NCI-H146 treated with DMSO at 0.1 percent for 48 hours (cell line): Measurements from ENCODE around the gene DRAXIN.

Source experiments
- DNase-seq: peaks from one replicate; lab custom pipeline; 2025; ENCODE audit not compliant: unreplicated experiment; lab: John Stamatoyannopoulos, UW

Gene DRAXIN

DNA sequence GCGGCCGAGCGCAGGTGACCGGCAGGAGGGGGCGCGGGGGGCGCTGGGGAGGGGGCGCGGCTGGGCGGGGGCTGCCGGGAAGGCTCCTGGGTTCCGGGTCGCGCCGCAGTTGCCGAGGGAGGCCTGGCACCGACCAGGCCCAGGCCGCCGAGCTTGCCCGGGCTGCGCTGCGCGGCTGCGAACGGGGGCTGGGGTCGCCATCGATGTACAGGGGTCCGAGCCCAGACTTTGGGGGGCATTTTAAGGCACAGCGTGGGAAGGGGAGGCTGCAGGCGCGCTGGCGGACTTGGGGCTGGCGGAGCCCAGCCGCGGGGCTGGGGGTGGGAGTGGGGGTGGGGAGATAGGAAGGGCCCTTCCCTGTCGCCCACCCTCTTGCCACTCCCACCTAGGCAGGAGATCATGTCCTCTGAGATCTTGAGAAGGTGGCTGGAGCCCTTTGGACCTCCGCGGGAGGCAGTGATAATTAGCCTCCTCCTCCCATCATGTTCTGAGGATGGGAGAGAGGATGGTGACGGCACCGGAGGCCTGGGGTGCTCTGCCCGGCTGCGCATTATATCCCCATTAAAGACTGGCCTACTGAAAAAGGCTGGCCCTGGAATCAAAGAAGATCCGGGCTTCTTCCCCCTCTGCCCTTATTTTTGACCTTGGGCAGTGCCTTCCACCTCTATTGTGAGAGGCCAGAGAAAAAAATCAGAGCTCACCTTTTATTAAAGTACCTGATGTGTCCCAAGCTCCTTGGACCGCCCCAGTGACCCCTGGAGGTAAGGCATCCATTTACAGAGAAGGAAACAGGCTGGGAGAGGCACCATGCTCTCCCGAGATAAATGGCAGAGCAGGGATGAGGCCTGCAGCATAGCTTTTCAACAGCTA lies 36.3 kb upstream of the DRAXIN start:
- DNase-seq: no peak

DNA sequence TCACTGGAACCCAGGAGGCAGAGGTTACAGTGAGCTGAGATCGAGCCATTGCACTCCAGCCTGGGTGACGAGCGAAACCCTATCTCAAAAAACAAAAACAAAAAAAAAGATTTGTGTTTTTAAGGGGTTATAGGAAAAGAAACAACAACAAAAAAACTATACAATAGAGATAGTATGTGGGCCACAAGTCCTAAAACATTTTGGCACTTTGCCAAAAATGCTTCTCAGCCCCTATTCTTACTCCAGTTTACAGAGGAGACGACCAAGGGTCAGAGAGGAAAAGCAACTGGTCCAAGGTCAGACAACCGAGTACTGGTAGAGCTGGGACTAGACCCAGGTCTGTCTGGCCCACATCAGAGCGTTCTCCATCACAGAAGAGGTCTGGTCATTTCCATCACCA lies 33.9 kb upstream of the DRAXIN start:
- no peak for DNase-seq

DNA sequence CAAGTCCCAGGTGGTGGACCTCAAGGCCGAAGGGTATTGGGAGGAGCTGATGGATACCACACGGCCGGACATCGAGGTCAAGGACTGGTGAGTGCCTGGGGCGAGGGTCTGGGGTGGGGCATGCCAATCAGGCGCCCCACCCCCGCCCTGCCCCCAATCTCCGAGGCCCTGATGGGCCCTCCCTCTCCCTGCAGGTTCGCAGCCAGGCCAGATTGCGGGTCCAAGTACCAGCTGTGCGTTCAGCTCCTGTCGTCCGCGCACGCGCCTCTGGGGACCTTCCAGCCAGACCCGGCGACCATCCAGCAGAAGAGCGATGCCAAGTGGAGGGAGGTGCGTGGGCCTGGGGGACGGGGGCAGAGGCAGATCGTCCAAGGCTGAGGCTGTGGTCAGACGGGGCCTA lies 33.0 kb upstream of the DRAXIN start:
- DNase-seq: no peak

DNA sequence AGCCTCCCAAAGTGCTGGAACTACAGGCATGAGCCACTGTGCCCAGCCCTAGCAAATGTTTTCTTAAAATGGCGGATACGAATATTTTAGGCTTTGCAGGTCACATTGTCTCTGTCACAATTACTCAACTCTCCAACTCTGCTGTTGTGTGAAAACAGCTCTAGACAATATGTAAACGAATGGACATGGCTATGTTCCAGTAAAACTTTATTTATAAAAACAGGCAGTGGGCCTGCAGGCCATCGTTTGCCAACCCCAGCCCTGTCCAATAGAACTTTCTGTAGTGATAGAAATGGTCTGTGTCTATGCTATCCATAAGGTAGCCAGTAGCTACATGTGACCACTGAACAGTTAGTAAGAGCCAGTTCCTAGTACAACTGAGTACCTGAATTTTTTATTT lies 31.8 kb upstream of the DRAXIN start:
- no peak for DNase-seq

DNA sequence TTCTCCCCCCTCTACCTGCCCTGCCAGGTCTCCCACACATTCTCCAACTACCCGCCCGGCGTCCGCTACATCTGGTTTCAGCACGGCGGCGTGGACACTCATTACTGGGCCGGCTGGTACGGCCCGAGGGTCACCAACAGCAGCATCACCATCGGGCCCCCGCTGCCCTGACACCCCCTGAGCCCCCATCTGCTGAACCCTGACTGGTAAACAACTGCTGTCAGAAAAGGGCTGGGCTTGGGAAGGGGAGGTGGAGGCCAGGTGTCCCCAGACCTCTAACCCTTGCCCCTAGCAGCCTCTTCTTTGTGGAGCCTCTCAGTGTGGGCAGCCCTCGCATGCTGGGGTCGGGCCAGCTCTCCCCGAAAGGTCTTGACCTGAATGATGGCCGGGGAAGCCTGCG lies 30.4 kb upstream of the DRAXIN start:
- DNase-seq: no peak

DNA sequence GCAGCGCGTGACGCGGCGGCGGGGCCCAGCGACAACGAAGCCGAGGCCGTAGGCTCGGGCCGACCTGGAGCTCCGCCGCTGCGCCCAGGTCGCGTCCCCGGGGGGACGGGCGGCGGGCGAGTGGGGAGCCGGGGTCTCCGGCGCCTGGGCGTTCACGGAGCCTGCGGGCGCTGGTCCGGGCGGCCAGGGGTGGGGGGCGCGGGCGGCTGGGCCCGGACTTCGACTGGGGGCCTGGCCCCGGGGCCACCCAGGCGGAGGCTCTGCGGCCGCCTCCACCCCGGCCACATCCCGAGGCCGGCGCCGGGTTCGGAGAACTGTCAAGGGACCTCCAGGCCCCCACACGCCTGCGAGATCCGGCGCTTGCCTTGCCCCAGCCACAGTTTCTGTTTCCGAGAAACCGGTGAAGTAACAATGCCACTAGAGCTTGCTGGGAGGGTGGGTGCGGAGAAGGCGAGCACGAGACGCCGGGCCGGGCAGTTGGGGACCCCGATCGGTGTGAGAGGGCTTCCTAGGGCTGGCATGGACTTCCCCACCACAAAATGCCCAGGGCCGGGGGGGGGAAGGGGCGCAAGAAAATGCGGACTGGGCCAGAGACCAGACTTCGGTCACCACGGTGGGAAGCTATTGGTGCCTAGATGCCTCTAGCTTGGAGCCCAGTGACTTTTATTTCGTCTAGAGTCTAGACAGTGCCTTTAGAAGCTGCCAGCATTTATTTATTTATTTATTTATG lies 27.0 kb upstream of the DRAXIN start:
- DNase-seq: no peak

DNA sequence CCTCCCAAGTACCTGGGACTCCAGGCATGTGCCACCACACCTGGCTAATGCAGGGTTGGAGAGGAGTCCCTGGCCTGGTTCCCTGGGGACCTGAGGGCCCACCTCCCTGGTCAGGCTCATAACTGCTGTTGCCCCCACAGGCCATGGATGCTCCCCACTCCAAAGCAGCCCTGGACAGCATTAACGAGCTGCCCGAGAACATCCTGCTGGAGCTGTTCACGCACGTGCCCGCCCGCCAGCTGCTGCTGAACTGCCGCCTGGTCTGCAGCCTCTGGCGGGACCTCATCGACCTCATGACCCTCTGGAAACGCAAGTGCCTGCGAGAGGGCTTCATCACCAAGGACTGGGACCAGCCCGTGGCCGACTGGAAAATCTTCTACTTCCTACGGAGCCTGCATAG lies 23.0 kb upstream of the DRAXIN start:
- DNase-seq: no peak

DNA sequence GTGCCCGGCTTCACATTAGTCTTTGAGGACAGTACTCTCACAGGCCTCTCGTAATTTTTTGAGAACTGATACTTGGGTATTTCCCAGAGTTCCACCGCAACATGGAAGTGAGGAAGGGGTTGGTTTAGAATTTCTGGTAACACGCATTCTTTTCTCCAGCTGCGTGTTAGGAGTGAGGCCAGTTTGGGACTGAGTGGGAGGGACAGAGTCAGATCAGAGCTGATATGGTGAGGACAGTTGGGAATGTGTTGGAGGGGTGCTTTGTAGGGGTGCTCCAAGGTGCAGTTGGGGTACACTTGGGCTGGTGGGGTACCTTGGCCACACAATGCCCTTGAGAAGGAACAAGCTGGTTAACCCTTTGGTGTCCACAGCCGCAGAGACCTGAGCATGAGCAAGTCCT lies 20.8 kb upstream of the DRAXIN start:
- no peak for DNase-seq

DNA sequence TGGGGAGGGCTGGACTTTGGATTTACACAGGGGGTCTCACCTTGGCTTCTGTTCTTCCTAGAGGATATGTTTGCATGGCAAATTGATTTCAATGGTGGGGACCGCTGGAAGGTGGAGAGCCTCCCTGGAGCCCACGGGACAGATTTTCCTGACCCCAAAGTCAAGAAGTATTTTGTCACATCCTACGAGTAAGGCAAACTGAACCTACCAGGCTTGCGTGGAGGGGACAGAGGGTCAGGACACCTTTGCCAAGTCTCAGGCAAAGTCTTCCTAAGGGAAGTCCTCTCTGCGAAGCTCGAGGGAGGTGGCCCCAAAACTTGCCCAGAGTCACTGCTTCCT lies 20.3 kb upstream of the DRAXIN start:
- DNase-seq: no peak

DNA sequence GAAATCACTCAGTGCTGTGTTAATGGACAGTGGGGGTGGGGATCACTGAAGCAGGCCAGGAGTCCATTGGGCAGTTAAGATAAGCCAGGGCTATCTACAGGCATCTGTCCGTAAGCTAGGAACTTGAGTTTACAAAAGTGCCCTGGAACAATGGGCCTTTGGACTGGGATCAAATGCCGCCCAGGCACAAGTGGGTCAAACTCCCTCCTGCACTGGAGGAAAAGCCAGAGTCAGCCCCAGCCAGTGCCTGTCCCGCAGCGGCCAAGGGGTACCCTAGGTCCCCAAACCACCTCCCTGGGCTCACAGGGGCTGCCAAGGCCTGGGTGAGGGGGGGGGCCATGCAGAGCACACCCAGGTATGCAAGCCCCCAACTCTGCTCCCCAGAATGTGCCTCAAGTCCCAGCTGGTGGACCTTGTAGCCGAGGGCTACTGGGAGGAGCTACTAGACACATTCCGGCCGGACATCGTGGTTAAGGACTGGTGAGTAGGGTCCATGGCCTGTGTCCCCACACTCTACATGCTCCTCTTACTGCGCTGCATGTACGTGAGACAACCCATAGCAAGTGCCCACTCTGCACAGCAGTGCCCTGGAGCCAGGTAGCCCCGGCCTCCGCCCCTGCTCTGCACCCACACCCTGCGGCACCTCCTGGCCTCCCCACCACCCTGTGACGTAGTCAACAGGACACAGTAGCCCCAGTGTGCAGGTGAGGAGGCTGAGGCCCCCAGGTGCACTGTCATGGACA lies 19.8 kb upstream of the DRAXIN start:
- DNase-seq: no peak

DNA sequence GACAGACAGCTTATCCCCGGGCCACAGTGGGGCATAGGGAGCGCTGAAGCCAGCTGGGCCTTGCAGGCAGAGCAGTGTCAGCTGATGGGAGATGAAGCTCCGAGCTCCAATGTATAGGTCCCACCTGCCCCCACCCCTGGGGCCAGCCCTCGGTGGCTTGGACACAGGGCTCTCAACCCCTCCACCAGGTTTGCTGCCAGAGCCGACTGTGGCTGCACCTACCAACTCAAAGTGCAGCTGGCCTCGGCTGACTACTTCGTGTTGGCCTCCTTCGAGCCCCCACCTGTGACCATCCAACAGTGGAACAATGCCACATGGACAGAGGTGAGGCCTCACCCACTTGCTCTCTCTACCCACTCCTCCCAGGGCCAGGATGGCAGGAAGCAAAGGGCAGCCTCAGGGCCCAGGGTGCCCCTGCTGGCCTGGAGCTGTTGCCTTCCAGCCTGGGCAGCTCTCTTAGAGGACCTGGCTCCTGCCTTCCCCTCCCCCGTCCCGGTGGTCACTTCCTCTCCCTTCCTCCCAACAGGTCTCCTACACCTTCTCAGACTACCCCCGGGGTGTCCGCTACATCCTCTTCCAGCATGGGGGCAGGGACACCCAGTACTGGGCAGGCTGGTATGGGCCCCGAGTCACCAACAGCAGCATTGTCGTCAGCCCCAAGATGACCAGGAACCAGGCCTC lies 18.3 kb upstream of the DRAXIN start:
- DNase-seq: no peak

DNA sequence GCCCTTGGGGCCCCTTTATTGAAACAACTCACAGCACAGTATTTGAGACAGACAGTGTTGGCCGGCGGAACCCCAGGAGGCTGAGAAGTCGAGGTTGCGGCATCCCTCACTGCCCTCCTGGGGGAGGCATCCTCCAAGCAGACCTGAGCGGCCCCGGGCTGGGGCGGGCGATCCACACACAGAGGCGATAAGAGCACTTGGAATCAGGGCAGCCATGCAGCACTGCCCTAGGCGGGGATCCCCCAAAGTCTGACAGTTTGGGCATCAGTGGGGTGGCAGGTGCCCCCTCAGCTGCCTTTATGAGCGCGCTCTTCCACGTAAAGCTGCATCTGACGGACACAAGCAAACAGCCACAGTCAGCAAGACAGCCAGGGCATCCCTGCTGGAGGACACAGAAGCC lies 17.0 kb upstream of the DRAXIN start:
- DNase-seq: no peak

DNA sequence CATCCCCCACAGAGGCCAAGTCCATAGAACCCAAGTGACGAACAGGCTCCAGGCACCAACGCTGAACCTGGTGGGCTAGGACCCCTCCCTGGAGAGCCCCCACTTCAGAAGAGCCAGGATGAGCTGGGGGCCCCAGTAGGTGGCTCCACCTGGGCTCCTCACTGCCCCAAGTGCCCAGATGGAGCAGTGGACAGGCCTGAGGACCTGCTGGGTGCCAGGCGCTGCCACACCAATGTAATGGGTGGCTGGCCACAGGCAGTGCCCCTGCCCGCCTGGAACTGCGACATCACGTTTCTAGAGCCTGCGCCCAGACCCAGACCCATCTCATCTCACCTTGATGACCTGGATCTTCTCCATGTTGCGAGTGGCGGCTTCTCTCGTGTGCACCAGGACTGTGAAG lies 16.2 kb upstream of the DRAXIN start:
- DNase-seq: no peak

DNA sequence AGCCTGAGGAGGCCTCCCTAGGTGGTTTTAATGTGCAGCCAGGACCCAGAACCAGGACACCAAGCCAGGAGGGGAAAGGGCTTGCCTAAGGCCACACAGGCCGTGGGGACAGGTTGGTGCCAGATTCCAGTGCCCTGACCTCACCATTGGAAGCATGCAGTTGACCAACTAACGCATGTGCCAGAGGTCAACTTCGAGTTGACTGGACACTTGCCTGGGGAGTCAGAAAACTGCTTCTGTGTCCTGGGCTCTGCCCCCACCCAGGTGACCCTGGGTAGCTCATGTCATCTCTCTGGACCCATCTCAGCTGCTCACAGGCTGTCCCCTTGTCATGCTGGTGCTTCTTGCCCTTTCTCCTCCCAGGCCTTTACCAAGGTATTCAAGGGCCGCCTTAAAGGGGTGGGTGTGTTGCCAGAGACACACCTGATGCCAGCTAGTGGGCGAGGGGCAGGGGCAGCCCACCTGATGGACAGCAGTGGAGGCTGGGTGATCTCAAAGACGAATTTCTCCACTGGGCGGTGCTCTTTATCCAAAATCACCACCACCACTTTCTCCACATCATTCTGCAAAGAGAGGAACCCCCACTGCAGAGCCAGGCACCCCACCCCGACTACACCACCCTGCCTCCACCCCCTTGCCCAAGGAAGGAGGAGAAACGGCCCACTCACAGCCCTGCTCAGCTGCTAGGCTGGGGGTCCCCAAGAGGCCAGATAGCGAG lies 15.0 kb upstream of the DRAXIN start:
- DNase-seq: no peak

DNA sequence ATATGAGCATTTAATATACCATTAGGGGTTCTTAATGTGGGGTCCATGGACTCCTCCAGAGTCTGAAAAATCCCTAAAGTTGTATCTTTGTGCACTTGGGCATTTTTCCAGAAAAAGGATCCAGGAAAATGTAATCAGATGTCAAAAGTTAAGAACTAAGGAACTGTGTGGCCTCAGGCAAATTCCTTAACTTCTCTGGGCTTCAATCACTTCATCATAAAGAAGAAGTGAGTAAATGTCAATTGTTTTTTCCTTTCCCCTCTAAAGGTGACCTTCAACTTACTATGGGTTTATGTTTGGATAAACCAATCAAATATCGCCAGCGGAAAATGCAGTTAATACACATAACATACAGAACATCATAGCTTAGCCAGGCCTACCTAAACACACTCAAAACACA lies 13.1 kb upstream of the DRAXIN start:
- DNase-seq: no peak

DNA sequence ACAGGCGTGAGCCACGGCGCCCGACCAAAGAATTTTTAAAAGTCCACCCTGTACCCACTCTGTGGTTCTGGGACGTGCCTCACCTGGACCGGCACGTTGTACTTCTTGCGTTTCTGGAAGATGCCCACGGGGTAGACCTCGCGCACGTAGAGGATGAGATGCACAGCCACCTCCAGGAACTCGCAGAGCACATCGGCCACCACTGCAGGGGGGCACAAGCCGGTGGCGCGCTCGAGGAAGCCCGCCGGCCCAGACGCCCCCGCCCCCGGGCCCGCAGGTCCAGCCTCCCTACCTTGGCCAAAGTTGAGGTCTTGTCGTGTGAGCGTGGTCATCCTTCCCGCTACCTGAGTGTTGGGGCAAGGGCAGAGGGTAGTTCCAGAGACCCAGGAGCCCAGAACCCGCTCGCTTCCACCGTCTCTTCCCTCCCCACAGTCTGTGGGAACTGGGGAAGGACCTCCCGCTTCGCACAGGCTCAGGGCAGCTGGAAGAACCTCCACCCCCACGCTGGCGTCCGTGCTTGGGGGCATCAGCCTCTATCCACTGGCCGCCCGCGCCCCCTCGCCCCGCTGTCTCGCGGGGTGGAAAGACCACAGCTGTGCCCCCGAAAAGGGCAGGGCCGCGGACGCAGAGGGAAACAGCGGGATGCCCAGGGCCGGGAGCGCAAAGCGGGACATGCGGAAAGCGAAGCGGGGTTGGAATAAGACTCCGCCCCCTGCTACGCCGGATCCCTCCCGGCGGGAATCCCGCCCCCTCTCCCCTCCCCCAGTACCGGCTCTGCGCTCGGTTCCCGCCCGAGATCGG lies 11.0 kb upstream of the DRAXIN start:
- peak; percentile 48 for DNase-seq

DNA sequence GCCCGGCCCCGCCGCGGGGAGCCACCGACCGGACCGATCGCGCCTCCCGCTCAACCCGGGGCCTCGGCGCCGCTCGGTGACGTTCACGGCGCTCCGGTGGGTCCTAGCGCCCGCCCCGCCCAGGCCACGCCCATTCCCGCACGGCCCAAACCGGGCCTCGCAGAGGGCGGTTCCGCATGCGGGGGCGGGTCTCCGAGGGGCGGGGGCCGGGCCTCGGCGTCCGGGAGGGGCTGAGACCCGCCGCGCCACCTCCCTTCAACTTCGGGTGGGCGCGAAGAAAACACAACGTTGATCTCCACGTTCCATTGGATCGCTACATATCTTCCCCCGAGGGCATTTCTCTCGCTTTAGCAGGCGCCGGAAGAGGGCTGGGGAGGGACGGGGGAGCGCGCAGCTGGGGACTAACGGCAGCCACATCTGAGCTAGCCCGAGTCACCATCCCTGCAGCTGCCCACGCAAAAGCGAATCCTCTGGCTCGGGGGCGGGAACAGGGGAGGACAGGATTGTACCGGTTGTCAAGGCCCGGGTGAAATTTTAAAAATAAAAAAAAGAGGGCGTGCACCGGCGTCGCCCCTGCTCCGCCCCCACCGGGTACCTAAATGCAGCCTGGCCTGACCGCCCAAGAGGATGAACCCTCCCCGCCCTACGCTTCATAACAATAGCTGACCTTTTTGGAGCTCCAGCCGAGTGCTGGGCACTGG lies 10.3 kb upstream of the DRAXIN start, which contains the start of gene MAD2L2:
Gene MAD2L2 (minus strand): TSS at position 78 of the 701 bp plus-strand sequence. CDS start 547 bp downstream, outside the sequence.
- DNase-seq: peak; percentile 67

DNA sequence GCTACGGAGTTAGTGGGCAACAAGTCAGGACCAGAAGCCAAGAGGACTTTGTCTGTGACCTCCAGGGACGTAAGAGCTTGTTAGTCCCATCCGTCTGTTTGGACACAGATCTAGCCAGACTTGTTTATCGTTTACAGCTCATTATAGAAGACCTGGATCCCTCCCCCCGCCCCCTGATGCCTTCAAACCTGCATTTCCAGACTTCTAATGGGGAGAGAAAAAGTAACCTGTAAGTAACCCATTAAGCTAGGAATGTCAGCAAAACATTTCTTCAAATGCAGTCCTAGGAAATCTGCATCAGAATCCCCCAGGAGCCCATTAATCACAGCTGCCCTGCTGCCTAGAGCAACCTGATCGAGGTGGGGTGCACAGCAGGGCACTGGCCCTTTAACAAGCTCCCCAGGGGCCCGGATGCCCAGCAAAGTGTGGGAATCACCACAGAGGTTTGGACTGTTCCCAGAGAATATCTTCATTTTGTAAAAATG lies 9.2 kb upstream of the DRAXIN start:
- DNase-seq: no peak

DNA sequence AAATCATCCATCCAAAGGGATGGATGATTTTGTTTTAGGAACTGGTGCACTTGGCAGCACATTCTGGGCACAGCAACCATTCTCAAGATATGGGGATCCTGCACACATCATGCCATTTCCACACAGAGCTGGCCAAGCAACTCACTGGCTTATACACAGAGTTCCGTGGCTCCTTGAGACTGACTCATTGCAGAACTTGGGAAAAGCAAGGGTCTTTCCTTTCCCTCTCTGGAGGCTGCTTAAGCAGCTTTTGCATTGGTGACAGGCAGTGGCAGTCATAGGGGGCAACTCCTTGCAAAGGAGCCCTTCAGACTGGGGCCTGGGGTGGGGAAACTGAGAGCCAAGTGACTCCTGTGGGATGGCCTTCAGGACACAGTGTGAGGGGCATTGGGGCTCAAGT lies 8.7 kb upstream of the DRAXIN start:
- no peak for DNase-seq
